ENCODE results near the gene FZR1. TPM values are rescaled to one million over a fixed set of nuclear protein-coding genes. Genes with fewer than 3 reads are reported as not detected.

The FZR1 gene
- total and polyA plus RNA-seq, 2 of the 13 experiments (the other 11 are each of a cell fraction or from before 2014, with no cell fraction given) = 29.0 to 30.8 TPM

DNA sequence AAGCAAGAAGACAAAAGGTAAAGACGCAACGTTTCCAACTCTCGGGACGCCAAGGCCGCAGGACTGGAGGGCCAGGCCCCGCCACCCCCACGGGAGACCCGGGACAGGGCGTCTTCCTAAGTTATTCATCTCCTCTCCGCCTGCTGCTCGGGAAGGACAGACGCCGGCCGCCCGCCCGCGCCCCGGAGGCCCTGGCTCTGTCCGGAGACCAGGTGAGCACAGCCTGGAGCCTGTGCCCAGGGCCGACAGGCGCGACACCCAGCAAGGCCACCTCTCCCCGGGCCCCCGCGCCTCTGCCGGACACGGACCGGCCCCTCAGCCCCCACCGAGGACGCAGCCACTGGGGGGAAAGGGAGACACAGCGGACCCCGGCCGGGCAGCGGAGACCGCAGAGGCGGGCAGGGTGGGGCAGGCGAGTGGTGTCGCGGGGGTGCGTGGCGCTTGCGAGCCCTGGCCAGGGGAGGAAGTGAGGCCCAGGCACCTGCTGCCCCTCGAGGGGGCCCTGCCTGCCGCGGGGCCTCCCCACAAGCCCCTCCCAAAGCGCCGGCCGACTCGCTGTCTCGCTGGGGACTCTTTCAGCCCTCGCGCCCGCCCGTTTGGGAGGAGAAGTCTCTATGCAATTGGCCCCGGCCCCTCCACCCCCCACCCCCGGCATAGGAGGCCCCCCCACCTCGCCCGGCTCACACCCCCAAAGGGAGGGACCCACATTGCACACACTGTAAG lies 43.0 kb upstream of the FZR1 start (continued):
- TF ChIP-seq, protein P1, sequence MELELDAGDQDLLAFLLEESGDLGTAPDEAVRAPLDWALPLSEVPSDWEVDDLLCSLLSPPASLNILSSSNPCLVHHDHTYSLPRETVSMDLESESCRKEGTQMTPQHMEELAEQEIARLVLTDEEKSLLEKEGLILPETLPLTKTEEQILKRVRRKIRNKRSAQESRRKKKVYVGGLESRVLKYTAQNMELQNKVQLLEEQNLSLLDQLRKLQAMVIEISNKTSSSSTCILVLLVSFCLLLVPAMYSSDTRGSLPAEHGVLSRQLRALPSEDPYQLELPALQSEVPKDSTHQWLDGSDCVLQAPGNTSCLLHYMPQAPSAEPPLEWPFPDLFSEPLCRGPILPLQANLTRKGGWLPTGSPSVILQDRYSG (CRISPR knock-in tag; IDR thresholded peaks at IDR 0.05) = no peak
- TF ChIP-seq JARID2 (CRISPR knock-in tag; IDR thresholded peaks at IDR 0.05; ENCODE audit: insufficient replicate concordance) (no peak), GTF3A (CRISPR knock-in tag; conservative IDR thresholded peaks at IDR 0.05) (no peak), ZNF552 (CRISPR knock-in tag; IDR thresholded peaks at IDR 0.05; ENCODE audit: borderline replicate concordance) (no peak), PLRG1 (conservative IDR thresholded peaks at IDR 0.05) (no peak)
- TF ChIP-seq, protein P2, sequence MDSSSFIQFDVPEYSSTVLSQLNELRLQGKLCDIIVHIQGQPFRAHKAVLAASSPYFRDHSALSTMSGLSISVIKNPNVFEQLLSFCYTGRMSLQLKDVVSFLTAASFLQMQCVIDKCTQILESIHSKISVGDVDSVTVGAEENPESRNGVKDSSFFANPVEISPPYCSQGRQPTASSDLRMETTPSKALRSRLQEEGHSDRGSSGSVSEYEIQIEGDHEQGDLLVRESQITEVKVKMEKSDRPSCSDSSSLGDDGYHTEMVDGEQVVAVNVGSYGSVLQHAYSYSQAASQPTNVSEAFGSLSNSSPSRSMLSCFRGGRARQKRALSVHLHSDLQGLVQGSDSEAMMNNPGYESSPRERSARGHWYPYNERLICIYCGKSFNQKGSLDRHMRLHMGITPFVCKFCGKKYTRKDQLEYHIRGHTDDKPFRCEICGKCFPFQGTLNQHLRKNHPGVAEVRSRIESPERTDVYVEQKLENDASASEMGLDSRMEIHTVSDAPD (CRISPR knock-in tag; IDR thresholded peaks at IDR 0.05) = no peak
- TF ChIP-seq, protein P3, sequence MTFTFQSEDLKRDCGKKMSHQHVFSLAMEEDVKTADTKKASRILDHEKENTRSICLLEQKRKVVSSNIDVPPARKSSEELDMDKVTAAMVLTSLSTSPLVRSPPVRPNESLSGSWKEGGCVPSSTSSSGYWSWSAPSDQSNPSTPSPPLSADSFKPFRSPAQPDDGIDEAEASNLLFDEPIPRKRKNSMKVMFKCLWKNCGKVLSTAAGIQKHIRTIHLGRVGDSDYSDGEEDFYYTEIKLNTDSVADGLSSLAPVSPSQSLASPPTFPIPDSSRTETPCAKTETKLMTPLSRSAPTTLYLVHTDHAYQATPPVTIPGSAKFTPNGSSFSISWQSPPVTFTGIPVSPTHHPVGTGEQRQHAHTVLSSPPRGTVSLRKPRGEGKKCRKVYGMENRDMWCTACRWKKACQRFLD (CRISPR knock-in tag; IDR thresholded peaks at IDR 0.05; ENCODE audit: borderline replicate concordance) = no peak

Data from HepG2 (cell line).